Fibroblast of villous mesenchyme (primary cell): Measurements from ENCODE around the gene IL6. TPM values are rescaled to one million over a fixed set of nuclear protein-coding genes. Genes with fewer than 3 reads are reported as not detected.
"Not testable (repeated sequence)": the region's sequence is repeated elsewhere in the genome, so short reads cannot be mapped to it uniquely, and the experiment has no call there.

Source experiments
- DNase-seq: peaks from one replicate; pipeline ENCODE4 v3.0.0-alpha.2; 2010; ENCODE audit warnings: low read depth
- H3K4me3 ChIP-seq: 2 replicates; pipeline ENCODE4 v1.5.1; 2011; ENCODE audit warnings: low read depth, mild to moderate bottlenecking, low read length
- CTCF ChIP-seq: IDR thresholded peaks from 2 replicates; pipeline ENCODE4 v1.5.1; 2012; ENCODE audit warnings: low read depth, mild to moderate bottlenecking, low read length; ENCODE audit not compliant: insufficient read depth
- total RNA-seq: library from RNA; depleted of rRNA; stranded (reverse); fragments of >200 nt; gene quantifications from 2 replicates; pipeline ENCODE4 v1.2.3, GENCODE V29; 2012

IL6 gene
- 19.6 and 29.4 TPM in 2 replicates for total RNA-seq

GRCh38 chr7:22726907-22727713 is at the start of gene IL6:
Gene IL6, plus strand, starts transcription at chr7:22727200. Its CDS starts 63 bp downstream, at chr7:22727263.
- peak within 1 kb of the TSS; percentile 53 for H3K4me3 ChIP-seq
- TF ChIP-seq CTCF: no peak
- DNase-seq: peak; percentile 94

GRCh38 chr7:22677263-22677662 is 49.7 kb upstream of the IL6 start:
- not testable (repeated sequence) for DNase-seq, H3K4me3 ChIP-seq

DNA sequence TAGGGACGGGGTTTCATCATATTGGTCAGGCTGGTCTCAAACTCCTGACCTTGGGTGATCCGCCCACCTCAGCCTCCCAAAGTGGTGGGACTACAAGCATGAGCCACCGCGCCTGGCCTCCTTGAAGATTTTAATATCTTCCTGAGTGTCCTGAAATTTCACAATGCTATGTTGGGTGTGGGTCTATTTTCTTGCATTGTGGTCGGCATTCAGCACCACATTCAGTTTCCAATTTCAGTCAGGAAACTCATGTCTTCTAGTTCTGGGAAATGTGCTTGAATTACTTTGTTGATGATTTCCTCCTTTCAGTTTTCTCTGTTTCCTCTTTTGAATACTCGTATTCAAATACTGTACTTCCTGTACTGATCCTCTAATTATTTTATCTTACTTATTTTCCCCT is 49.3 kb upstream of the IL6 start:
- DNase-seq: no peak

GRCh38 chr7:22680482-22680911 is 46.5 kb upstream of the IL6 start:
- no peak for TF ChIP-seq CTCF
- H3K4me3 ChIP-seq: no peak overlapping the region
- DNase-seq: no peak

More for the DNA sequence above, 49.3 kb upstream of the IL6 start:
- TF ChIP-seq CTCF: no peak
- H3K4me3 ChIP-seq: no peak overlapping the region

DNA sequence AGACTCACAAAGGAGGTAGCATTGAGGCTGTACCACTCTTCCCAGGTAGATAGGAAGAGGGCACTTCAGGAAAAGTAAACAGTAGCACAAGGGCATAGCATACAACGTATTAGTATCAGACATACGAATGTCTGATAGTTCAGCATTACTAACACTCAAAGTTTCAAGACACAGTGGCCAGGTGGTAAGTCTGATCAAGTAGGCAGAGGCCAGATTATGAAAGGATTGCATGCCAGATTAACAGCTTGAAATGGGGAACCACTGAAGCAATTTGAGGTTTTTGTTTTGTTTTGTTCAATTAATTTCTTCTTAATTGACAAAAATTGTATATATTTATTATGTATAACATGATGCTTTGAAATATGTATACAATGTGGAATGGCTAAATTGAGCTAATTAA is 45.7 kb upstream of the IL6 start:
- no peak for TF ChIP-seq CTCF
- no peak for DNase-seq
- no peak overlapping the region for H3K4me3 ChIP-seq

GRCh38 chr7:22681852-22682657 is 44.9 kb upstream of the IL6 start:
- DNase-seq: no peak
- TF ChIP-seq CTCF: no peak
- H3K4me3 ChIP-seq: no peak overlapping the region

- DNase-seq: no peak
- no peak for TF ChIP-seq CTCF
- H3K4me3 ChIP-seq: no peak overlapping the region
Measured at GRCh38 chr7:22683379-22683778, 43.6 kb upstream of the IL6 start.
